B cell (primary cell): Measurements from ENCODE around the gene AIRE. TPM values are rescaled to one million over a fixed set of nuclear protein-coding genes. Genes with fewer than 3 reads are reported as not detected.

Experiments used
- ATAC-seq: fragments of 200-7000 bp; cut with Tn5 transposase; one replicate; pipeline ENCODE4 v1.10.0; 2021; ENCODE audit warnings: low read depth, mild to moderate bottlenecking, moderate number of reproducible peaks, moderate library complexity
- CTCF ChIA-PET: fragments of 350-600 bp; sonication (Branson Sonifier 250); formaldehyde crosslinking; loops from one replicate; lab custom pipeline; 2021; ENCODE audit warnings: antibody characterized with exemption, inconsistent platforms; lab: Charles Lee
- POLR2A ChIA-PET: fragments of 350-600 bp; sonication (Branson Sonifier 250); formaldehyde crosslinking; loops from one replicate; lab custom pipeline; 2021; ENCODE audit warnings: antibody characterized with exemption; lab: Charles Lee
- DNase-seq: peaks from one replicate; pipeline ENCODE4 v3.0.0; 2013
- H2AFZ ChIP-seq: 2 replicates; pipeline ENCODE4 v1.6.1; 2012; ENCODE audit warnings: mild to moderate bottlenecking, low read depth, low read length; ENCODE audit not compliant: insufficient read depth, poor library complexity, severe bottlenecking
- H3K27ac ChIP-seq, 2 donors: 1 replicate in 1 of 2; 2 replicates in 1 of 2; pipeline ENCODE4 v1.5.1; 2012 to 2013; ENCODE audit warnings: low read length in 2 of 2, mild to moderate bottlenecking in 2 of 2, moderate library complexity in 1 of 2
- H3K27me3 ChIP-seq, 4 experiments: fragments of 200-600 bp in 1 of 4; sonication (generic) in 1 of 4; replicated peaks in 1 of 4; 1 replicate in 2 of 4; 2 replicates in 2 of 4; pipeline versions ENCODE4 v1.6.1 to v1.7.0; 2013 to 2016; ENCODE audit warnings: low read length in 3 of 4, mild to moderate bottlenecking in 2 of 4, mixed read lengths in 1 of 4, moderate library complexity in 1 of 4; ENCODE audit not compliant: insufficient read depth in 4 of 4, control insufficient read depth in 3 of 4; ENCODE audit errors: control extremely low read depth in 1 of 4
- H3K36me3 ChIP-seq, 2 experiments: replicated peaks in 1 of 2; 1 replicate in 1 of 2; 2 replicates in 1 of 2; pipeline versions ENCODE4 v1.6.1 to v1.7.1; 2013; ENCODE audit warnings: low read length in 1 of 2; ENCODE audit not compliant: insufficient read depth in 2 of 2, control insufficient read depth in 1 of 2; ENCODE audit errors: control extremely low read depth in 1 of 2, extremely low read depth in 1 of 2
- H3K4me1 ChIP-seq, 2 donors: fragments of 200-600 bp in 1 of 2; sonication (generic) in 1 of 2; 1 replicate in 1 of 2; 2 replicates in 1 of 2; pipeline versions ENCODE4 v1.5.1 to v1.6.1; 2013 to 2017; ENCODE audit warnings: low read length in 2 of 2; ENCODE audit not compliant: control insufficient read depth in 2 of 2, insufficient read depth in 2 of 2
- H3K4me2 ChIP-seq: replicated peaks from 2 replicates; pipeline ENCODE3; 2012; ENCODE audit warnings: mild to moderate bottlenecking, low read depth, low read length; ENCODE audit not compliant: poor library complexity, severe bottlenecking
- H3K4me3 ChIP-seq, 5 experiments: fragments of 200-600 bp in 1 of 5; sonication (generic) in 1 of 5; 1 replicate in 3 of 5; 2 replicates in 2 of 5; pipeline versions ENCODE4 v1.5.1 to v1.7.0; 2011 to 2016; ENCODE audit warnings: low read length in 4 of 5, mild to moderate bottlenecking in 4 of 5, low read depth in 2 of 5, control low read depth in 1 of 5, moderate library complexity in 1 of 5; ENCODE audit not compliant: insufficient read depth in 1 of 5; ENCODE audit errors: control extremely low read depth in 1 of 5, extremely low read depth in 1 of 5
- H3K79me2 ChIP-seq: fragments of 200-600 bp; sonication (generic); one replicate; pipeline ENCODE4 v1.6.0; 2016; ENCODE audit warnings: low read length; ENCODE audit not compliant: control insufficient read depth, insufficient read depth
- H3K9ac ChIP-seq: fragments of 200-600 bp; sonication (generic); 2 replicates; pipeline ENCODE4 v1.6.1; 2017; ENCODE audit warnings: mild to moderate bottlenecking, low read length, moderate library complexity
- H3K9me3 ChIP-seq, 3 donors: one replicate each; pipeline versions ENCODE4 v1.6.1 to v1.7.1; 2013; ENCODE audit warnings: low read length in 2 of 3; ENCODE audit not compliant: control insufficient read depth in 2 of 3, insufficient read depth in 1 of 3; ENCODE audit errors: control extremely low read depth in 1 of 3
- H4K20me1 ChIP-seq: 2 replicates; pipeline ENCODE4 v1.6.0; 2012; ENCODE audit warnings: mild to moderate bottlenecking, low read length; ENCODE audit not compliant: insufficient read depth, control insufficient read depth, poor library complexity, severe bottlenecking
- H3K27ac Mint-ChIP-seq: one replicate; pipeline ENCODE4 v1.8.0; 2021; ENCODE audit warnings: mixed read lengths
- H3K27me3 Mint-ChIP-seq: one replicate; pipeline ENCODE4 v1.8.0; 2021; ENCODE audit warnings: mixed read lengths
- H3K4me1 Mint-ChIP-seq: one replicate; pipeline ENCODE4 v1.8.0; 2021; ENCODE audit warnings: mixed read lengths
- H3K4me3 Mint-ChIP-seq: one replicate; pipeline ENCODE4 v1.8.0; 2021; ENCODE audit warnings: mixed read lengths
- H3K9me3 Mint-ChIP-seq: one replicate; pipeline ENCODE4 v1.8.0; 2022; ENCODE audit warnings: mixed read lengths; ENCODE audit not compliant: insufficient read depth
- EZH2 ChIP-seq: IDR thresholded peaks from 2 replicates; pipeline ENCODE4 v1.6.1; 2012; ENCODE audit warnings: borderline replicate concordance, low read depth, mild to moderate bottlenecking, moderate library complexity, low read length; ENCODE audit not compliant: insufficient read depth, poor library complexity, severe bottlenecking
- WGBS: methylation state at CpG from one replicate; pipeline ENCODE4 v1.1.5; 2013; ENCODE audit warnings: missing lambda C conversion rate; ENCODE audit not compliant: insufficient coverage; 5-methylcytosine and 5-hydroxymethylcytosine counted together
- intact Hi-C: fragments of 100-400 bp; cut with micrococcal nuclease; formaldehyde crosslinking; loops from one replicate; pipeline ENCODE4 v1.10.0; 2022
- polyA plus RNA-seq: library from polyadenylated mRNA; depleted of rRNA; stranded (reverse); fragments of >200 nt; gene quantifications from 2 replicates; pipeline ENCODE4 v1.2.3, GENCODE V29; 2012
- total RNA-seq, 2 donors: library from RNA; stranded (reverse); fragments of 120-200 nt in 1 of 2; gene quantifications; 1 replicate in 1 of 2; 2 replicates in 1 of 2; pipeline versions ENCODE4 v1.2.3 to v1.2.4, GENCODE V29; 2013 to 2022
- TF ChIP-seq, protein P1 (sequence below): fragments of 200-600 bp; IDR thresholded peaks from one replicate; pipeline ENCODE4 v1.8.0; 2022; ENCODE audit warnings: antibody characterized with exemption, mild to moderate bottlenecking

Gene AIRE
- total and polyA plus RNA-seq, 2 donors (not counting 1 experiment from before 2014, with no cell fraction given): 0.37 TPM; not detected in 1

DNA sequence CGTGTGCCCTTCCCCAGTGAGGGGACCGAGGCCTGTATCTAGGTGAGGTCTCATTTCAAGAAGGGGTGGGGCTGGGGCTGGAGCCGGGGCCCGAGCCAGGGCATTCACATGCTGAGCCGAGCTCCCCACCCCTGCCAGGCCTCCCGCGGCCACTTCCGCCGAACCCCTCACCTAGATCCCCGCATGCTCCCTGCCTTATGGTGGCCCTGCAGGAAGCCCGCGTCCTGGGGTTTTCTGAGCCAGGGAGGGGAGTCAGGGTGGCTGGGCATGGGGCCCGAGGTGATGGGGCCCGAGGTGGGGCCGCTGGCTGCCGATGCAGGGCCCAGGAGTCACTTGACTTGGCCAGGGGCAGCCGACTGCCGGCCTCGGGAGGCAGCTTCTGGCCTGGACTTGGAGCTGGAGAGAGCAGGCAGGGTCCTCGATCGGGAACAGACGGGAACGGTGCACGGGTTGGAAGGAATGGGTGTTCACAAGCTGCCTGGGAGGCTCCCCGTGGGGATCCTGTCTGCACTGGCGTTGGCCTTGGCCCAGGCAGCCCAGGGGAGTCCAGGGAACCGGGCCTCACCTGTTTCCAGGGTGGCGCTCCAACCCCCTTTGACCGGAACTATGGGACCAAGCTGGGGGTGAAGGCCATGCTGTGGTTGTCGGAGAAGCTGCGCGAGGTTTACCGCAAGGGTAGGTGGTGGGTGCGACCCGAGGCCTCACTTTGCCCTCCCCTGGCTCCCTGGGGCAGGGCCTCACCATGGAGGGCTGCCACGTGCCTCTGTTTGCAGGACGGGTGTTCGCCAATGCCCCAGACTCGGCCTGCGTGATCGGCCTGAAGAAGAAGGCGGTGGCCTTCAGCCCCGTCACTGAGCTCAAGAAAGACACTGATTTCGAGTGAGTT is 40.0 kb downstream of the AIRE start:
- no peaks in the 10 kb centered on the region for H3K79me2 ChIP-seq
- peaks cover 48% of the 10 kb centered on the region for H4K20me1 ChIP-seq
- H3K4me1 ChIP-seq: no peaks in the 10 kb centered on the region
- TF ChIP-seq, protein P1, sequence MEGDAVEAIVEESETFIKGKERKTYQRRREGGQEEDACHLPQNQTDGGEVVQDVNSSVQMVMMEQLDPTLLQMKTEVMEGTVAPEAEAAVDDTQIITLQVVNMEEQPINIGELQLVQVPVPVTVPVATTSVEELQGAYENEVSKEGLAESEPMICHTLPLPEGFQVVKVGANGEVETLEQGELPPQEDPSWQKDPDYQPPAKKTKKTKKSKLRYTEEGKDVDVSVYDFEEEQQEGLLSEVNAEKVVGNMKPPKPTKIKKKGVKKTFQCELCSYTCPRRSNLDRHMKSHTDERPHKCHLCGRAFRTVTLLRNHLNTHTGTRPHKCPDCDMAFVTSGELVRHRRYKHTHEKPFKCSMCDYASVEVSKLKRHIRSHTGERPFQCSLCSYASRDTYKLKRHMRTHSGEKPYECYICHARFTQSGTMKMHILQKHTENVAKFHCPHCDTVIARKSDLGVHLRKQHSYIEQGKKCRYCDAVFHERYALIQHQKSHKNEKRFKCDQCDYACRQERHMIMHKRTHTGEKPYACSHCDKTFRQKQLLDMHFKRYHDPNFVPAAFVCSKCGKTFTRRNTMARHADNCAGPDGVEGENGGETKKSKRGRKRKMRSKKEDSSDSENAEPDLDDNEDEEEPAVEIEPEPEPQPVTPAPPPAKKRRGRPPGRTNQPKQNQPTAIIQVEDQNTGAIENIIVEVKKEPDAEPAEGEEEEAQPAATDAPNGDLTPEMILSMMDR: no peak
- TF ChIP-seq EZH2: no peak
- no peak overlapping the region for H3K4me3 ChIP-seq
- H3K4me2 ChIP-seq: no peak overlapping the region
- H3K36me3 ChIP-seq: peaks cover 0 to 48% of the 10 kb centered on the region in 2 experiments
- no peak overlapping the region for H3K27ac ChIP-seq
- ChIA-PET CTCF (no interaction called here), POLR2A (interaction anchor here (1.5 kb wide), 1 partner anchor 13 kb away, joined by 3 read pairs; no protein-coding TSS in a partner anchor)
- Mint-ChIP-seq H3K27ac (no peak overlapping the region), H3K9me3 (no peaks in the 10 kb centered on the region), H3K27me3 (no peaks in the 10 kb centered on the region), H3K4me3 (no peak overlapping the region), H3K4me1 (no peaks in the 10 kb centered on the region)
- DNase-seq (no peak), ATAC-seq (no peak)
- no peak overlapping the region for H3K9ac ChIP-seq
- no peak overlapping the region for H2AFZ ChIP-seq
- 93% methylated on average over 43 of the region's 44 CpGs for WGBS
- H3K27me3 ChIP-seq: no peaks in the 10 kb centered on the region
- no peaks in the 10 kb centered on the region for H3K9me3 ChIP-seq
- intact Hi-C loops: no loop called here

DNA sequence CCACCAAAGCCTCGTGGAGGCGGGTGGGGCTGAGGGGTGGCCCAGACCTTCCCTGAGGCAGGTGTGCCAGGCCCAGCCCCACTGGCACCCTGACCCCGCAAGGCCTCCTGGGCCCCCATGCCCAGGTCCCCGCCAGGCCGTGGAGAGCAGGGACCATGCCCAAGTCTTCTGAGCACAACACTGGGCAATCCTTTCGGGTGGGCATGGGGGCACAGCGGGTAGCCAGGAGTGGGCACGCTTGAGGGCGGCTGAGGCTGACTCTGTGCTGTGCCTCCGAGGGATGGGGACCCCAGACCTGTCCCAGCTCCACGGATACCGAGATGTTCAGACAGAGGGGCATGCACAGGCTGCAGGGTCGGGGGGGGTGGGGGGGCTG is 40.6 kb downstream of the AIRE start:
- no peak overlapping the region for H3K27ac Mint-ChIP-seq
- ChIA-PET CTCF (no interaction called here), POLR2A (interaction anchor here (1.5 kb wide), 1 partner anchor 12 kb away, joined by 3 read pairs; no protein-coding TSS in a partner anchor)
- no peaks in the 10 kb centered on the region for H3K9me3 Mint-ChIP-seq
- Histone ChIP-seq H3K9ac (no peak overlapping the region), H3K36me3 (peaks cover 0 to 47% of the 10 kb centered on the region in 2 experiments), H3K79me2 (no peaks in the 10 kb centered on the region), H3K4me2 (no peak overlapping the region), H3K4me1 (no peaks in the 10 kb centered on the region), H4K20me1 (peaks cover 51% of the 10 kb centered on the region), H3K4me3 (no peak overlapping the region), H3K27ac (no peak overlapping the region), H2AFZ (no peak overlapping the region), H3K27me3 (no peaks in the 10 kb centered on the region), H3K9me3 (no peaks in the 10 kb centered on the region)
- ATAC-seq: no peak
- H3K4me3 Mint-ChIP-seq: no peak overlapping the region
- DNase-seq: no peak
- no peaks in the 10 kb centered on the region for H3K4me1 Mint-ChIP-seq
- no peaks in the 10 kb centered on the region for H3K27me3 Mint-ChIP-seq
- TF ChIP-seq, protein P1: no peak
- TF ChIP-seq EZH2: no peak
- intact Hi-C loops: no loop called here
- 89% methylated on average over 10 of the region's 13 CpGs for WGBS
